Measurements from ENCODE around the gene CMAS. TPM values are rescaled to one million over a fixed set of nuclear protein-coding genes. Genes with fewer than 3 reads are reported as not detected.

Gene CMAS
- total RNA-seq, 1 experiment from 2014 or later: 70.4 TPM

- intact Hi-C loops (cut with micrococcal nuclease; ENCODE audit: unreplicated experiment): no loop called here
- H3K4me1 ChIP-seq: peaks cover 26% of the 10 kb centered on the region
- DNase-seq: no peak
- CTCF ChIA-PET: interaction anchor here (0.6 to 0.7 kb wide), 2 partner anchors 360 to 1227 kb away, joined by 3 to 4 read pairs; no protein-coding TSS in a partner anchor
- H3K9me3 Mint-ChIP-seq (ENCODE audit: unreplicated experiment): no peaks in the 10 kb centered on the region
- H3K4me3 Mint-ChIP-seq (ENCODE audit: unreplicated experiment): no peak overlapping the region
- H3K9me3 ChIP-seq: no peaks in the 10 kb centered on the region
- no peaks in the 10 kb centered on the region for H3K27me3 ChIP-seq (replicated peaks; ENCODE audit: control insufficient read depth, insufficient read depth, low read length)
- H3K4me3 ChIP-seq (ENCODE audit: low read depth, low read length): no peak overlapping the region
- H3K27ac Mint-ChIP-seq (ENCODE audit: unreplicated experiment): no peak overlapping the region
- peaks cover 24% of the 10 kb centered on the region for H3K4me1 Mint-ChIP-seq (ENCODE audit: low read depth, unreplicated experiment)
- H3K27me3 Mint-ChIP-seq (ENCODE audit: insufficient read depth, unreplicated experiment): no peaks in the 10 kb centered on the region
- POLR2A ChIA-PET: interaction anchor here (1.3 kb wide), 1 partner anchor 11 kb away, joined by 3 read pairs; the partner anchor contains the start of gene CMAS
- H3K36me3 ChIP-seq (ENCODE audit: control insufficient read depth, insufficient read depth, low read length): no peaks in the 10 kb centered on the region
- no peak for TF ChIP-seq CTCF (IDR thresholded peaks at IDR 0.05; ENCODE audit: insufficient read depth in 1 of 2, low read depth in 1 of 2, low read length in 1 of 2, severe bottlenecking in 1 of 2, unreplicated experiment in 1 of 2)
- no TSS peak for BruUV-seq (replicated peaks)
- H3K36me3 Mint-ChIP-seq (ENCODE audit: insufficient read depth, unreplicated experiment): peaks cover 35% of the 10 kb centered on the region
These were observed 10.6 kb downstream of the CMAS start for GRCh38 chr12:22056607-22057006.

- Mint-ChIP-seq H3K4me1 (ENCODE audit: low read depth, unreplicated experiment) (peaks cover 22% of the 10 kb centered on the region), H3K36me3 (ENCODE audit: insufficient read depth, unreplicated experiment) (peaks cover 54% of the 10 kb centered on the region), H3K27ac (ENCODE audit: unreplicated experiment) (no peak overlapping the region), H3K27me3 (ENCODE audit: insufficient read depth, unreplicated experiment) (no peaks in the 10 kb centered on the region), H3K9me3 (ENCODE audit: unreplicated experiment) (no peaks in the 10 kb centered on the region), H3K4me3 (ENCODE audit: unreplicated experiment) (no peak overlapping the region)
- TF ChIP-seq CTCF (IDR thresholded peaks at IDR 0.05; ENCODE audit: insufficient read depth in 1 of 2, low read depth in 1 of 2, low read length in 1 of 2, severe bottlenecking in 1 of 2, unreplicated experiment in 1 of 2): no peak
- BruUV-seq (replicated peaks): no TSS peak
- intact Hi-C loops (cut with micrococcal nuclease; ENCODE audit: unreplicated experiment): no loop called here
- Histone ChIP-seq H3K4me1 (peaks cover 23% of the 10 kb centered on the region), H3K9me3 (no peaks in the 10 kb centered on the region), H3K36me3 (ENCODE audit: control insufficient read depth, insufficient read depth, low read length) (no peaks in the 10 kb centered on the region; the same call in 1 of the 2 replicates), H3K4me3 (ENCODE audit: low read depth, low read length) (no peak overlapping the region), H3K27me3 (replicated peaks; ENCODE audit: control insufficient read depth, insufficient read depth, low read length) (no peaks in the 10 kb centered on the region)
- no peak for DNase-seq
- ChIA-PET POLR2A (no interaction called here), CTCF (interaction anchor here (0.6 kb wide), 1 partner anchor 18 kb away, joined by 3 read pairs; no protein-coding TSS in a partner anchor)
These were observed 14.1 kb downstream of the CMAS start for GRCh38 chr12:22059976-22060647.

GRCh38 chr12:22064968-22065367, 18.9 kb downstream of the CMAS start:
- intact Hi-C loops (cut with micrococcal nuclease; ENCODE audit: unreplicated experiment): no loop called here
- Histone ChIP-seq H3K27me3 (replicated peaks; ENCODE audit: control insufficient read depth, insufficient read depth, low read length) (no peaks in the 10 kb centered on the region), H3K4me1 (peaks cover 8% of the 10 kb centered on the region), H3K4me3 (ENCODE audit: low read depth, low read length) (no peak overlapping the region), H3K36me3 (ENCODE audit: control insufficient read depth, insufficient read depth, low read length) (no peaks in the 10 kb centered on the region; the same call in 1 of the 2 replicates), H3K9me3 (no peaks in the 10 kb centered on the region)
- no peak for DNase-seq
- no peak for TF ChIP-seq CTCF (IDR thresholded peaks at IDR 0.05; ENCODE audit: insufficient read depth in 1 of 2, low read depth in 1 of 2, low read length in 1 of 2, severe bottlenecking in 1 of 2, unreplicated experiment in 1 of 2)
- Mint-ChIP-seq H3K4me3 (ENCODE audit: unreplicated experiment) (no peak overlapping the region), H3K36me3 (ENCODE audit: insufficient read depth, unreplicated experiment) (peaks cover 33% of the 10 kb centered on the region), H3K9me3 (ENCODE audit: unreplicated experiment) (no peaks in the 10 kb centered on the region), H3K27ac (ENCODE audit: unreplicated experiment) (no peak overlapping the region), H3K4me1 (ENCODE audit: low read depth, unreplicated experiment) (peaks cover 7% of the 10 kb centered on the region), H3K27me3 (ENCODE audit: insufficient read depth, unreplicated experiment) (no peaks in the 10 kb centered on the region)
- ChIA-PET POLR2A (no interaction called here), CTCF (no interaction called here)
- BruUV-seq (replicated peaks): no TSS peak

Measured in Caco-2 (cell line).